Measurements from ENCODE around the gene RNF151. TPM values are rescaled to one million over a fixed set of nuclear protein-coding genes. Genes with fewer than 3 reads are reported as not detected.
"Not testable (repeated sequence)": the region's sequence is repeated elsewhere in the genome, so short reads cannot be mapped to it uniquely, and the experiment has no call there.

RNF151 gene
- total RNA-seq, 2 donors from 2014 or later = not detected

GRCh38 chr16:1959269-1960039 is 7.2 kb upstream of the RNF151 start, which contains the start of gene NDUFB10:
Gene NDUFB10, plus strand, starts transcription at chr16:1959538. Its CDS starts 87 bp downstream, at chr16:1959625.
- peak within 1 kb of the TSS; percentile 89 to 94 for H3K27ac Mint-ChIP-seq
- peak within 1 kb of the TSS; percentile 100 for H3K4me3 Mint-ChIP-seq
- H3K36me3 Mint-ChIP-seq = peaks cover 19% of the 10 kb centered on the region
- no peaks in the 10 kb centered on the region for H3K27me3 Mint-ChIP-seq
- H3K9me3 Mint-ChIP-seq = no peaks in the 10 kb centered on the region
- peak; percentile 95 for DNase-seq (ENCODE audit: low spot score)
- H3K4me1 Mint-ChIP-seq (ENCODE audit: low read depth in 2 of 2) = peaks cover 28 to 32% of the 10 kb centered on the region in 2 donors
- peak; percentile 89 to 96 for ATAC-seq

- ATAC-seq (peak in 1 of 2 donors; percentile 2), DNase-seq (ENCODE audit: low spot score) (no peak)
- Mint-ChIP-seq H3K4me1 (ENCODE audit: low read depth in 2 of 2) (peaks cover 28 to 41% of the 10 kb centered on the region in 2 donors), H3K9me3 (no peaks in the 10 kb centered on the region), H3K27ac (peak overlapping the region; percentile 89 to 94), H3K4me3 (peak overlapping the region; percentile 100), H3K27me3 (no peaks in the 10 kb centered on the region), H3K36me3 (peaks cover 19% of the 10 kb centered on the region)
Measured at GRCh38 chr16:1960665-1961630, 5.7 kb upstream of the RNF151 start.

- Mint-ChIP-seq H3K27ac (peak overlapping the region; percentile 94 to 95), H3K4me1 (ENCODE audit: low read depth in 2 of 2) (peaks cover 28 to 41% of the 10 kb centered on the region in 2 donors), H3K27me3 (no peaks in the 10 kb centered on the region), H3K4me3 (peak overlapping the region; percentile 100), H3K36me3 (peaks cover 19% of the 10 kb centered on the region), H3K9me3 (no peaks in the 10 kb centered on the region)
- no peak for DNase-seq (ENCODE audit: low spot score)
- no peak for ATAC-seq
Measured at GRCh38 chr16:1961651-1962067, 5.0 kb upstream of the RNF151 start.

DNA sequence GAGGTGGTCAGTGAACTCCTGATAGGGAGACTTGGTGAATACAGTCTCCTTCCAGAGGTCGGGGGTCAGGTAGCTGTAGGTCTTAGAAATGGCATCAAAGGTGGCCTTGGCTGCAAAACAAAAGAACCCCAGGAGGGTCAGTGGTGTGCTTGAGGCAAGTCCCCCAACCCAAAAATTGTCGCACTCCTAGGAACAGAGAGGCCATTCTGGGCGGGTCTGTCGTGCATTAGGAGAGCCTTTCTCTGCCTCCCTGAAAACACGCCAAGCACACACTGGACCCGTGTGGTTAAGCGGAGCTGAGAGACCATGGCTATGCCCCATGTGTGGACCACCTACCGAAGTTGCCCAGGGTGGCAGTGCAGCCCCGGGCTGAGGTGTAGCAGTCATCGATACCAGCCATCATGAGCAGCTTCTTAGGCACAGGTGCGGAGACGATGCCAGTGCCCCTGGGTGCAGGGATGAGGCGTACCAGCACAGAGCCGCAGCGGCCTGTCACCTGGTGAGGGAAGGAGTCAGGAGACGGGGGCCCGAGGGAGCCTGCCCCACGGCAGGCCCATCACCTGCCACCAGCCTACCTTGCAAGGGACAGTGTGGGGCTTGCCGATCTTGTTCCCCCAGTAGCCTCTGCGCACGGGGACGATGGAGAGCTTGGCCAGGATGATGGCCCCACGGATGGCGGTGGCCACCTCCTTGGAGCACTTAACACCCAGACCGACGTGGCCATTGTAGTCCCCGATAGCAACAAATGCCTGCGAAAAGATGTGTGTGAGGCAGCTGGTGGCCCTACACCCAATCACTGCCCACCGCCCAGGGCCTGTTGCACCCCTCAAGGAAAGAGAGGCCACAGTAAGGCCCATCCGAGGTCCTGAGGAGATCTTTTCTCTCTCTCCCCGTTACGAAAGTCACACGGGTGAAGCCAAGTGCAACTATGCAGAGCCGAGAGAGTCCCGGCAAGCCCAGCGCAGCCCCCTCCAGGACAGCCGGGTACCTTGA is 4.2 kb upstream of the RNF151 start:
- Mint-ChIP-seq H3K36me3 (peaks cover 19% of the 10 kb centered on the region), H3K4me1 (ENCODE audit: low read depth in 2 of 2) (peaks cover 28 to 41% of the 10 kb centered on the region in 2 donors), H3K4me3 (peak overlapping the region; percentile 100), H3K27ac (peak overlapping the region; percentile 94 to 95)
- H3K27me3 Mint-ChIP-seq; DNase-seq (ENCODE audit: low spot score); ATAC-seq; H3K9me3 Mint-ChIP-seq: not testable (repeated sequence)

DNA sequence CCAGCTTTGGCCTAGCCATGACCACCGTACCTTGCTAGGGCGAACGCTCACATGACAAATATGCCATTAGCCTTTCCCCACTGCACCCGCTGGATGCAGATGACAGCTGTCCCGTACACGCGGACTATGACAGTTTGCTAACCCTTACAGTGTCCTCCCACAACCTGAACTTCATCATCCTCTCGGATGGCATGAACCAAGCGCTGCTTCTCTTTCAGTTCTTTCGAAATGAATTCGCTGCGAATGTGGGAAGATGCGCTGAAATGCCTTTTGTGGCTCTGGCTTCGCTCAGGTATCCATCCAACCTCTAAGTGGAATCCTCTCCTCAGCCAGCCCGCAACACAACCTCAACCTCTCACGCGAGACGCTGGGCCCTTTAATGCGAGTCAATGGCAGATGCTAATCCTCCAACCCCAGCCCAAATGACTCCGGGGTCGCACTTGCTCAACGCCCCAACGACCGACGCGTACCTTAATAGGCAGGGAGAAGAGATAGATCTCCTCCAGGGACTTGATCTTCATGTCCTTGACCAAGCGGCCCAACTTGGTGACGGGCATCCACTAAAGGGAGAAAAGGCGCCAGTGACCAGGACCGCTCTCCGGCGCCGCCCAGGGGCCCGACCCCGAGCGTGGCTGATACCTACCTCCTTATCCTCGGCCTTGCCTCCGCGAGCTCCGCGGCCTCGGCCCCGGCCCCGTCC is 2.7 kb upstream of the RNF151 start:
- peak overlapping the region; percentile 100 for H3K4me3 Mint-ChIP-seq
- H3K9me3 Mint-ChIP-seq = no peaks in the 10 kb centered on the region
- peaks cover 19% of the 10 kb centered on the region for H3K36me3 Mint-ChIP-seq
- ATAC-seq (peak; percentile 3 to 7), DNase-seq (ENCODE audit: low spot score) (no peak)
- no peaks in the 10 kb centered on the region for H3K27me3 Mint-ChIP-seq
- H3K27ac Mint-ChIP-seq = peak overlapping the region; percentile 94 to 95
- H3K4me1 Mint-ChIP-seq (ENCODE audit: low read depth in 2 of 2) = peaks cover 28 to 41% of the 10 kb centered on the region in 2 donors

- peaks cover 28 to 36% of the 10 kb centered on the region in 2 donors for H3K4me1 Mint-ChIP-seq (ENCODE audit: low read depth in 2 of 2)
- peak; percentile 99 for DNase-seq (ENCODE audit: low spot score)
- no peaks in the 10 kb centered on the region for H3K9me3 Mint-ChIP-seq
- H3K4me3 Mint-ChIP-seq = peak within 1 kb of the TSS; percentile 100
- peak within 1 kb of the TSS; percentile 94 to 95 for H3K27ac Mint-ChIP-seq
- peaks cover 19% of the 10 kb centered on the region for H3K36me3 Mint-ChIP-seq
- peak; percentile 93 to 98 for ATAC-seq
- no peaks in the 10 kb centered on the region for H3K27me3 Mint-ChIP-seq
Measured at GRCh38 chr16:1964506-1965395, 1.9 kb upstream of the RNF151 start, which contains the start of gene RPS2. Gene RPS2, minus strand, starts transcription at chr16:1964826. Its CDS starts 201 bp downstream, at chr16:1964625.

GRCh38 chr16:1965396-1966001 is 1.2 kb upstream of the RNF151 start:
- Mint-ChIP-seq H3K4me3 (peak overlapping the region; percentile 100), H3K27ac (peak overlapping the region; percentile 94 to 95), H3K9me3 (no peaks in the 10 kb centered on the region), H3K36me3 (peaks cover 19% of the 10 kb centered on the region), H3K27me3 (no peaks in the 10 kb centered on the region), H3K4me1 (ENCODE audit: low read depth in 2 of 2) (peaks cover 23 to 30% of the 10 kb centered on the region in 2 donors)
- no peak for DNase-seq (ENCODE audit: low spot score)
- ATAC-seq = no peak

GRCh38 chr16:1968146-1968953 is 1.7 kb downstream of the RNF151 start:
- Mint-ChIP-seq H3K4me1 (ENCODE audit: low read depth in 2 of 2) (peaks cover 30 to 36% of the 10 kb centered on the region in 2 donors), H3K9me3 (no peaks in the 10 kb centered on the region), H3K27ac (peak overlapping the region in 1 of 2 donors; percentile 29), H3K27me3 (no peaks in the 10 kb centered on the region), H3K36me3 (peaks cover 8% of the 10 kb centered on the region), H3K4me3 (no peak overlapping the region)
- DNase-seq (ENCODE audit: low spot score) (no peak), ATAC-seq (no peak)

GRCh38 chr16:1971796-1972489 is 5.3 kb downstream of the RNF151 start, which contains the start of gene TBL3:
Gene TBL3, plus strand, starts transcription at chr16:1972053. Its CDS starts 112 bp downstream, at chr16:1972165.
- Mint-ChIP-seq H3K27ac (peak within 1 kb of the TSS; percentile 99 to 100), H3K36me3 (no peaks in the 10 kb centered on the region), H3K4me1 (ENCODE audit: low read depth in 2 of 2) (peaks cover 18 to 21% of the 10 kb centered on the region in 2 donors), H3K4me3 (peak within 1 kb of the TSS; percentile 96), H3K9me3 (no peaks in the 10 kb centered on the region), H3K27me3 (no peaks in the 10 kb centered on the region)
- peak; percentile 98 for DNase-seq (ENCODE audit: low spot score)
- ATAC-seq = peak; percentile 97 to 98

GRCh38 chr16:1972490-1972877 is 5.8 kb downstream of the RNF151 start:
- no peaks in the 10 kb centered on the region for H3K27me3 Mint-ChIP-seq
- no peaks in the 10 kb centered on the region for H3K9me3 Mint-ChIP-seq
- peak in 1 of 2 donors; percentile 1 for ATAC-seq
- peak overlapping the region; percentile 99 to 100 for H3K27ac Mint-ChIP-seq
- H3K4me1 Mint-ChIP-seq (ENCODE audit: low read depth in 2 of 2) = peaks cover 18 to 21% of the 10 kb centered on the region in 2 donors
- peak overlapping the region; percentile 96 for H3K4me3 Mint-ChIP-seq
- no peaks in the 10 kb centered on the region for H3K36me3 Mint-ChIP-seq
- no peak for DNase-seq (ENCODE audit: low spot score)

All from natural killer cell treated with Interleukin-12 subunit alpha and Interleukin-12 subunit beta and Interleukin-15 and Interleukin-18, amount 100 ng/mL, for 72 hours (primary cell).